Loucy (cell line): ENCODE measurements around the gene ADH1C.

ENCODE experiments used
- H2AFZ ChIP-seq: fragments of 200-600 bp; sonication (generic); 2 replicates; pipeline ENCODE4 v1.6.0; 2016; ENCODE audit warnings: antibody characterized with exemption, mild to moderate bottlenecking, low read length, moderate library complexity
- H3F3A ChIP-seq: fragments of 200-600 bp; 2 replicates; pipeline ENCODE4 v1.6.0; 2016; ENCODE audit warnings: antibody characterized with exemption, low read depth, mild to moderate bottlenecking
- H3K27me3 ChIP-seq: fragments of 200-600 bp; sonication (generic); 2 replicates; pipeline ENCODE4 v1.6.1; 2014; ENCODE audit warnings: low read length, mild to moderate bottlenecking; ENCODE audit not compliant: insufficient read depth, poor library complexity, severe bottlenecking
- H3K36me3 ChIP-seq: fragments of 200-600 bp; sonication (generic); 2 replicates; pipeline ENCODE4 v1.6.1; 2016; ENCODE audit warnings: low read length; ENCODE audit not compliant: insufficient read depth
- H3K4me1 ChIP-seq: fragments of 200-600 bp; sonication (generic); 2 replicates; pipeline ENCODE4 v1.5.1; 2014; ENCODE audit warnings: low read length, mild to moderate bottlenecking; ENCODE audit not compliant: insufficient read depth, poor library complexity, severe bottlenecking
- H3K4me2 ChIP-seq: fragments of 200-600 bp; sonication (generic); 2 replicates; pipeline ENCODE4 v1.6.0; 2014; ENCODE audit warnings: antibody characterized with exemption, low read length, low read depth, mild to moderate bottlenecking; ENCODE audit not compliant: poor library complexity, severe bottlenecking
- H3K4me3 ChIP-seq: fragments of 200-600 bp; sonication (generic); 2 replicates; pipeline ENCODE4 v1.5.1; 2014; ENCODE audit warnings: low read length, mild to moderate bottlenecking, mixed read lengths; ENCODE audit not compliant: poor library complexity, severe bottlenecking
- H3K79me2 ChIP-seq: fragments of 200-600 bp; sonication (generic); 2 replicates; pipeline ENCODE4 v1.6.1; 2014; ENCODE audit warnings: low read length; ENCODE audit not compliant: insufficient read depth
- H3K9ac ChIP-seq: fragments of 200-600 bp; sonication (generic); 2 replicates; pipeline ENCODE4 v1.6.0; 2014; ENCODE audit warnings: mild to moderate bottlenecking, low read depth, low read length, moderate library complexity; ENCODE audit not compliant: poor library complexity, severe bottlenecking
- H3K9me2 ChIP-seq: fragments of 200-600 bp; sonication (generic); replicated peaks from 2 replicates; pipeline ENCODE4 v1.6.1; 2016; ENCODE audit warnings: low read depth, low read length, mixed read lengths
- H3K9me3 ChIP-seq: fragments of 200-600 bp; sonication (generic); 2 replicates; pipeline ENCODE4 v1.6.1; 2014; ENCODE audit warnings: mild to moderate bottlenecking, antibody characterized with exemption, low read length, low read depth; ENCODE audit not compliant: insufficient read depth
- H4K20me1 ChIP-seq: fragments of 200-600 bp; sonication (generic); 2 replicates; pipeline ENCODE4 v1.6.0; 2014; ENCODE audit warnings: antibody characterized with exemption, low read length, mild to moderate bottlenecking; ENCODE audit not compliant: insufficient read depth, poor library complexity, severe bottlenecking
- EZH2phosphoT487 ChIP-seq: fragments of 200-600 bp; IDR thresholded peaks from 2 replicates; pipeline ENCODE4 v1.6.1; 2018; ENCODE audit warnings: antibody characterized with exemption, mild to moderate bottlenecking, moderate library complexity, borderline replicate concordance
- TF ChIP-seq, protein P1 (sequence below): fragments of 200-600 bp; sonication (generic); conservative IDR thresholded peaks from 2 replicates; pipeline ENCODE4 v1.5.1; 2014; ENCODE audit warnings: mild to moderate bottlenecking, antibody characterized with exemption, low read length

The ADH1C gene

DNA sequence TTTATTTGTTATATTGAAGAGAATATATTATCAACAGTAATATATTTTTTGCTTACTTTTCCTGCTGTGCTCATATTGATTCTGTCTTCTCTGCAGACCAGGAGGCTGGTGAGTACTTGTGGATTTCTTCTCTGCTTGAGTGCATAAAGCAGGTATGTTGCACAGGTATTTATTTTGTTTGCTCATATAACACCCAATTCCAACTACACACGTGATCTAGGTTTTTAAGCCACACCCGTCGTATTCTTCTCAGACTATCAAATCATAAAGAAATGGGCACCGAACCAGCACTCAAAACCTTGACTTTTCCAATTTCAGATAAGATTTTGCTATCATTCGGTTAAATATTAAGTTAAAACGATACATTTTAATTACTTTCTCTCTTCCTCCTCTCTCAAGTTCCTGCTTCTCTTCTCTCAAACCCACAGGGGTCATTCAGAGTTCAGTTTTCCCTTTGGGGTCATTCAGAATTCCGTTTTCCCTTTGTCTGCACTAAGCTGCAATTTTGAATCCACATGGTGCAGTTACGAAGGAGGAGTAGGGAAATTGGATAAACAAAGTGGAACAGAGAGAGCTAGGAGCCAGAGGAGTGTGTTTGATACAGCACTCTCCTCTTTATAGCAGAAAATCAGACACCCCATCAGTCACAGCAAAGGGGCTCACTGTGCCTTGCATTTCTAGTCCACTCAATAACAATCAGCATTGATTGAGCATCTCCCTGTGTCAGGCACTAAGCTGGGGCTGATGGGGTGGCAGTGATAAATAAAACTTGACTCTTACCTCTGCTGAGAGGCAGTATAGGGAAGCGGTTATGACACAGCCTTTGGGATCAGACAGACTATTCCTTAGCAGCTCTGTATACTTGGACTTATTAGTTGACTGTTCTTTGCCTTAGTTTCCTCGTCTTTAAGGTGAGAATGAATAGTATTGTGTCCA lies at the start of gene ADH1C:
TSS of gene ADH1C (minus strand) at position 145 of the 936 bp plus-strand sequence. CDS start at position 74, 71 bp downstream.
- Histone ChIP-seq H3K4me3 (no peak within 1 kb of the TSS), H3K4me2 (no peak within 1 kb of the TSS), H3F3A (no peaks in the 10 kb centered on the region), H3K9ac (no peak within 1 kb of the TSS), H3K4me1 (no peaks in the 10 kb centered on the region), H4K20me1 (no peaks in the 10 kb centered on the region), H3K36me3 (no peaks in the 10 kb centered on the region), H3K27me3 (no peaks in the 10 kb centered on the region), H3K9me2 (no peaks in the 10 kb centered on the region), H3K9me3 (peaks cover 3% of the 10 kb centered on the region; the same call in 1 of the 2 replicates), H2AFZ (no peak within 1 kb of the TSS), H3K79me2 (no peaks in the 10 kb centered on the region)
- TF ChIP-seq, protein P1, sequence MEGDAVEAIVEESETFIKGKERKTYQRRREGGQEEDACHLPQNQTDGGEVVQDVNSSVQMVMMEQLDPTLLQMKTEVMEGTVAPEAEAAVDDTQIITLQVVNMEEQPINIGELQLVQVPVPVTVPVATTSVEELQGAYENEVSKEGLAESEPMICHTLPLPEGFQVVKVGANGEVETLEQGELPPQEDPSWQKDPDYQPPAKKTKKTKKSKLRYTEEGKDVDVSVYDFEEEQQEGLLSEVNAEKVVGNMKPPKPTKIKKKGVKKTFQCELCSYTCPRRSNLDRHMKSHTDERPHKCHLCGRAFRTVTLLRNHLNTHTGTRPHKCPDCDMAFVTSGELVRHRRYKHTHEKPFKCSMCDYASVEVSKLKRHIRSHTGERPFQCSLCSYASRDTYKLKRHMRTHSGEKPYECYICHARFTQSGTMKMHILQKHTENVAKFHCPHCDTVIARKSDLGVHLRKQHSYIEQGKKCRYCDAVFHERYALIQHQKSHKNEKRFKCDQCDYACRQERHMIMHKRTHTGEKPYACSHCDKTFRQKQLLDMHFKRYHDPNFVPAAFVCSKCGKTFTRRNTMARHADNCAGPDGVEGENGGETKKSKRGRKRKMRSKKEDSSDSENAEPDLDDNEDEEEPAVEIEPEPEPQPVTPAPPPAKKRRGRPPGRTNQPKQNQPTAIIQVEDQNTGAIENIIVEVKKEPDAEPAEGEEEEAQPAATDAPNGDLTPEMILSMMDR, result no peak
- TF ChIP-seq EZH2phosphoT487, result no peak

DNA sequence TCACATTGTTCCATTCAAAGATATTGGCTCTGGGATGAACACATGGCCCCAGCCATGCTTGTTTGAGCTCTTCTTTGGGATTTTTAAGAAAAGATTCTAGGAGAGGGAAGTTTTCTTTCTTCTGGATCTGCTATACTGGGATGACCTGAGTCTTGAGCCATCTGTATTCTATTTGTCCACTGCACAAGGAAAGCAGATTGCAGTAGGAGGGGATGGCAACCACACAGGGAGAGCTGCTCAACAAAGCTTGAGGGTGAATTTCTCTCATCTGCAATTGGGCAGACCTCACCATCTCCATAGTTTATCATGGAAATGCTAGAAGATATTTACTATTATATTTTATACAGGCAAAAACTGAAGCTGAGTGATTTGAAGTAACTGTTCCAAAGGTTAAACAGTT lies 48.3 kb upstream of the ADH1C start:
- H3F3A ChIP-seq, result no peaks in the 10 kb centered on the region
- TF ChIP-seq, protein P1, result no peak
- TF ChIP-seq EZH2phosphoT487, result no peak
- no peaks in the 10 kb centered on the region for H3K27me3 ChIP-seq
- no peaks in the 10 kb centered on the region for H4K20me1 ChIP-seq
- no peak overlapping the region for H3K4me2 ChIP-seq
- H3K79me2 ChIP-seq, result no peaks in the 10 kb centered on the region
- no peak overlapping the region for H3K4me3 ChIP-seq
- no peaks in the 10 kb centered on the region for H3K9me3 ChIP-seq
- H3K4me1 ChIP-seq, result no peaks in the 10 kb centered on the region
- no peaks in the 10 kb centered on the region for H3K36me3 ChIP-seq
- no peaks in the 10 kb centered on the region for H3K9me2 ChIP-seq
- no peak overlapping the region for H2AFZ ChIP-seq
- no peak overlapping the region for H3K9ac ChIP-seq

DNA sequence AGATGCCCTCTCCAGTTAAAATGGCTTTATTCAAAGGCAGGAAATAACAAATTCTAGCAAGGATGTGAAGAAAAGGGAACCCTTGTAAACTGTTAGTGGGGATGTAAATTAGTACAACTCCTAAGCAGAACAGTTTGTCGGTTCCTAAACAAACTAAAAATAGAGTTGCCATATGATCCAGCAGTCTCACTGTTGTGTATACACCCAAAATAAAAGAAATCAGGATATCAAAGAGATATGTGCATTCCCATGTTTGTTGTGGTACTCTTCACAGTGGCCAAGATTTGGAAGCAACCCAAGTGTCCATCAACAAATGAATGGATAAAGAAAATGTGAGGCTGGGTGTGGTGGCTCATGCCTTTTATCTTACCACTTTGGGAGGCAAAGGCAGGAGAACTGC lies 46.5 kb upstream of the ADH1C start:
- Histone ChIP-seq H3K79me2 (no peaks in the 10 kb centered on the region), H4K20me1 (no peaks in the 10 kb centered on the region), H2AFZ (no peak overlapping the region), H3K9ac (no peak overlapping the region), H3K4me1 (peaks cover 3% of the 10 kb centered on the region), H3K27me3 (no peaks in the 10 kb centered on the region), H3K9me3 (no peaks in the 10 kb centered on the region), H3K36me3 (no peaks in the 10 kb centered on the region), H3K4me3 (no peak overlapping the region), H3K4me2 (no peak overlapping the region), H3K9me2 (no peaks in the 10 kb centered on the region), H3F3A (no peaks in the 10 kb centered on the region)
- no peak for TF ChIP-seq EZH2phosphoT487
- TF ChIP-seq, protein P1, result no peak
